ENCODE data around the gene TBC1D22A.

Gene TBC1D22A

GRCh38 chr22:47180796-47181195 lies 418.3 kb downstream of the TBC1D22A start:
- no peak for DNase-seq

- DNase-seq: no peak
Observed at GRCh38 chr22:47187176-47187957, 424.9 kb downstream of the TBC1D22A start.

GRCh38 chr22:47188261-47189055 lies 426.0 kb downstream of the TBC1D22A start:
- DNase-seq: no peak

DNA sequence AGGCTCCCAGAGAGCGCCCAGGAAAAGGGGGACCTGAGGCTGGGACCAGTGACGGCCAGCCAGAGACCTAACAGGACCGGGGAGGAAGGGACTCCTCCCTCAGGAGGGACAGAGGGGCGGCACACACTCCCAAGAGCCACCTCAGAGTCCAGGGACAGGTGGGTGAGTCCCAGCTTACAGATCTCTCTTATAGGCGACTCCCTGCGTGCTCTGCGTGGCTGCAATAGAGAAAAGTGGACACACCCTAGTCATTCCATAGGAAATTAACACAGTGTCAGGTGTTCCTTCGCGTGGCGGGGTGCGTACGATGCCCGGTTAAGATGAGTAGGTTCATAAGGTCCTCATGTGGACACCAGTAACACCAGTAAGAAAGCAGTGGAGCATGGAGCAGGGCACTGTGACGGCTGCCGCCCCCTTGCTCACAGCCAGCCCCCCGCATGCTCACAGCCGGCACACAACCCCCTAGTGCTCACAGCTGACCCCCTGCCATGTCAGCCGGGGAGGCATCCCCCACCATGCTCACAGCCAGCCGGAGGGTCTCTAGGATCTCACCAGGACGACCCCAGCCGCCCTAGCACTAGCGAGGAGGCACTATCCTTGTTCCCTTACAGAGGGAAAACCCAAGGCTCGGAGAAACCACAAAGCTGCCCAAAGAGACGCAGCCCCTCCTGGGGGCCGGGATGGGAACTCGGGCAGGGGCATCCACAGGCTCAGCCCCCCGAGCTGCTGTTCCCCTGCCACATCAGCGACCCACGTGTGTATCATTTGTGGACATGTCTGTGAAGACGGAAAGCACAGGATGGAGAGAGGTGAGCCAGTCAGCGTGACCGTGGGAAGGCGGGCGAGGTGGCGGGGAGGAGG lies 426.8 kb downstream of the TBC1D22A start:
- no peak for DNase-seq

- DNase-seq: no peak
Observed at GRCh38 chr22:47190276-47190956, 428.0 kb downstream of the TBC1D22A start.

GRCh38 chr22:47190957-47191670 lies 428.7 kb downstream of the TBC1D22A start:
- DNase-seq: no peak

- peak; percentile 2 for DNase-seq
Observed at GRCh38 chr22:47191671-47192650, 429.5 kb downstream of the TBC1D22A start.

GRCh38 chr22:47192651-47193437 lies 430.4 kb downstream of the TBC1D22A start:
- DNase-seq: peak; percentile 3

DNA sequence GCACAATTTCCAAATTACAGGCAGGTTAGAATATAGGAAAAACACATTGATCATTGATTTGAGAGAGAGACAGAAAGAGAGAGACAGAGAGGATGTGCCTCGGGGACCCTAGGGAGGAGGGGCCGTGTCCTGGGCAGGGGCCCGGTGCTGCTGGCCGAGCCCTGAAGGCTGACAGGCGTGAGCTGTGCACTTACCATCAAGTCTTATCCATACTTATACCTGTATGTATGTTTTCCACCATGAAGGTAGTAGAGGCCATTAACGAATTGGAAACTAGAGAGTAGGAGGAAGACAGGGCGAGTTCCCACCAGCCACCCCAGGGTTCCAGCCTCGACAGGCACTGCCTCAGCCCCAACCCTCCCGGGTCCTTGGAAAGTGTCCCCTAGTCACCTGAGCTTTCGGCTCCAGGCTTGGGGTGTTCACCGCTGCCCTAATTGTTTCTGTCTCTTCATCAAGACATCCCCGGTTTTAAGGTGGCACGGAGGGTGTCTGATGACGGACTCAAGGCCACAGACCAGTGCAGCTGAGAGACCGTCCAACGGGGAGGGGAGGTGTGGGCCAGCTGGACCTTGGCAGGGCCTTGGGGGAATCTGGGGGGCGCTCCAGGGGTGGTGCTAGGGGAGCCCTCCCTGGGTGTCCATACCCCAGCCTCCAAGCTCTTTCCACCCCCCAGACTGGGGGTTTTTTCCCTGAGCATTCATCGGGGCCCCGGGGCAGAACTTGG lies 431.3 kb downstream of the TBC1D22A start:
- no peak for DNase-seq

DNA sequence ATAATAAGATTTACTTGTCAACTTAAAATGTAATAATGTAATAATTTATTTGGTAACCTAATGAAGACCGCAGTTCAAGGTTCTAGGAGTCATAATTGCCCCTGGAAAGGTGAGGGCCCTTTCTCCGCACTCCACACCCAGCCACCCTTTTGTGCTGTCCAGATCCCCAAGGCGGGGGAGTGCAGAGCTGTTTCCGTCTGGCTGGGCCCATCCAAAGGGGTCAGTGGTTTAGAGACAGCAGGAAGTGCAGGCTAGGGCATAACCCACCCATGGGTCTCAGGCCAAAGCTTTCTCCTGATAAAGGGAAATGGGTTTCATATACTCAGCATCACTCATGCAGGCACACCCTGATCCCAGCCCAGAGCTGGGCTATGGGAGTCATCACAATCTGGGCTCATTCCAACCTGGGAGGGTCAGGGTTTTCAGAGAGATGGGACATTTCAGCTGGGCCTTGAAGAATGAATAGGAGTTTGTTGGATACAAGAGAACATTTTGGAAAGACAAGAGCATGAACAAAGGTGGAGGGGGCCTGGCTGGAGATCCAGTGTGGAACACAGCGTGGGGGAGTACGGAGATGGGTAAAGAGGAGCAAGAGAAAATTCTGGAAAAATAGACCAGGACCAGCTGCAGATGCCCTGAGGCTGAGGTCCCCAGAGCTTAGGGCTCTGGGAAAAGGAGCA lies 432.2 kb downstream of the TBC1D22A start:
- no peak for DNase-seq

DNA sequence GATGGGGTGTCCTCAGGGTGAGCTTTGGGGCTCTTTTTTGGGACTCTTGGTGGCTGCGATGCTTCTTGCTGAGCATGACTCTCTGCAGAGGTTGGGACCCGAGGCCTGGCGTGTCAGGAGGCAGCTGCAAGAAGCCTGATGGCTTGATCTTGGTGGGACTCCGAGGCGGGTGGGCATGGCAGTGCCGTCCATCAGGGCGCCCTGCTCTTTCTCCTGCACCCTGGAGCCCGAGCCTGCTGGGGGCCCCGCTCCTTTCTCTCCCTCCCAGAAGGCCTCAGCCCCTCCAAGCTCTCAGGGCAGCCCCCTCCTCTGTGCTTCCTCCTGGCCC lies 432.7 kb downstream of the TBC1D22A start:
- no peak for DNase-seq

DNA sequence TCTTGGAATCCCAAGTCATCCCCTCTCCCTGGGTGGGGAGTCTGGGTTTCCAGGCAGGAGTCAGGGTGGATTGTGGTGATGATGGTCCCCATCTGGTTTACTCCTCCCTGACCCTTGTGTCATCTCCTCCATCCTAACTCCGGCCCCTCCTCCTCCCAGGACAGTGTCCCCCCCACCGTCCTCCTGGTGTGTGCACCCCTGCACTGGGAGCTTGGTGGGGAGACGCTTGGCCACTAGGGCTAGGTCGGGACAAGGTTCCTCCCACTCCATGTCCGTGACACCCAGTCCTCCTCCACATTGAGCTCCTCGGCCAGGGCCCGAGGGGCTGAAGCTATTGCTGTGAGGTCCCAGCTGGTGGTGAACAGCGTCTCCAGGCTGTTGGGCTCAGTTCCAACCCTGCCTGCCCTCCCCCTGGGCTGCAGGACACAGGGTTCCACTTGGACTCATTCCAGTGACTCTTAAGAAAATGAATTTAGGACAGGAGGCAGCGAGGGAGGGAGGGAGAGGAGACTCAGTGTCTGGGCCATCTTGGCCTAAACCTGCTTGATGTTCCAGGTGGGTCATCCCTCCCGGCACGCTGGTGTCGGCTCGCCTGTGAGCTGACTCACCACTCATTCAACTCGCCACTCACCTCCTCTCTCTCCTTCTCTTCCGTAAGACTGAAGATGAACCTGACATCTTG lies 433.2 kb downstream of the TBC1D22A start:
- DNase-seq: no peak

DNA sequence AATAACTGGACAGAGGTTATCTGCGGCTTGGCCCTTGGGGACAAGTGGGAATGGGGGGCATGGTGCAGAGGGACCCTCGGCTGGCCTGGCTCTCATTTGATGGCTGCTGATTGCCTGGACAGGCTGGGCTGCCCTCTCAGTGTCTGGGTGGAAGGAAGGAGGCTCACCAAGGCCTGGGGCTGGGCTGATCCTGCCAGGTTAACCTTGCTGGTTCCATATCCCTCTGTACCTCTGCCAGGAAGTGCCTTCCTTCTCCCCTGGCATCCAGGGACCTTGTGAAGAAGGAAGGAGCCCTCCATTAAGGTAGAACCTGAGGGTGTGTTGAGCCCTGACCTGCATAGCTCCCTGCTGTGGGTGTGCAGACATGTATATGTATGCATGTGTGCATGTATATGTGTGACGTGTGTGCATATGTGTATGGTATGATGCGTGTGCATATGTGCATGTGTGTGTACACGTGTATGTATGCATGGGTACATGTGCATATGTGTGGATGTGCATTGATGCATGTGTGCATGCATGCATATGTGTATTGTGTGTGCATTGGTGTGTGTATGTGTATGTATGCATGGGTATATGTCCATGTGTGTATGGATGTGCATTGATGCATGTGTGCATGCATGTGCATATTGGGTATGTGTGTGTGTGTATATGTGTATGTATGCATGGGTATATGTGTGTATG lies 433.9 kb downstream of the TBC1D22A start:
- DNase-seq: no peak

DNA sequence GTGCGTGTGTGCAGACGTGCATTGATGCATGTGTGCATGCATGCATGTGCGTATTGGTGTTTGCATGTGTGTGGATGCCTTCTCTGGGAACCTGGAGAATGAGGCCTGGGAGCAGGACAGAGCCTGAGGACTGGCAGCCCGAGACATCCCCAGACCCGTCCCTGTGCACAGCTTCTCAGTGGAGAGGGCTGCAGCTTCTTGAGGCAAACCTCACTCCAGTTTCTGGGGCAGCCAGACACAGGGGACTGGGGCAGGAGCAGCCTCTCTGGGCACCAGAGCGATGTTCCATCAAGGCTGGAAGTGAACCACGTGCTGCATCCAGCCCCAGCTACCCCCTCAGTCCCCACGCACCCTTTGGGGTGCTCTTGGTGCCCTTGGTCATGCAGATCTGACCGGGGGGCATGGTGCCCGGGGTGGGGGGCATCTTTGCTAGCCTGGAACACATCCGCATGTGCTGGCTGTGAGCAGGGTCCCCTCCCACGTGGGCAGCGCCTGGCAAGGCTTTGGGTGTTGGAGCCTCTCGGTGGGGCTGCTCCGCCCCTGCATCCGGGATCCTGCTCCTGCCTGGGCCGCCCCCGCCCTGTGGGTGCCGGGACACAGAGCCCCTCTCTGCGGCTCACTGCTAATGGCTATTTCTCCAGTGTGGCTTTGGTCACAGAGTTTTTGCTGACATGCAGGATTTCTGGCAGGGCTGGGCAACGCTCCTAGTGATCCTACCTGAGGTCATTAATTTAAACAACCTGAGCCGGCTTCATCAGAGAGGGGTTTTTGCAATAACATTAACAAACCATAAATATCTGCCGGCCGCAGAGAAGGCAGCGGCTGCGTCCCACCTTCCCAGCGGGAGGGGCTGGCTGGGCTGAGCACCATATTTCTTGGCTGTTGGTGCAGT lies 434.7 kb downstream of the TBC1D22A start:
- no peak for DNase-seq

- no peak for DNase-seq
Observed at GRCh38 chr22:47197773-47198500, 435.5 kb downstream of the TBC1D22A start.

DNA sequence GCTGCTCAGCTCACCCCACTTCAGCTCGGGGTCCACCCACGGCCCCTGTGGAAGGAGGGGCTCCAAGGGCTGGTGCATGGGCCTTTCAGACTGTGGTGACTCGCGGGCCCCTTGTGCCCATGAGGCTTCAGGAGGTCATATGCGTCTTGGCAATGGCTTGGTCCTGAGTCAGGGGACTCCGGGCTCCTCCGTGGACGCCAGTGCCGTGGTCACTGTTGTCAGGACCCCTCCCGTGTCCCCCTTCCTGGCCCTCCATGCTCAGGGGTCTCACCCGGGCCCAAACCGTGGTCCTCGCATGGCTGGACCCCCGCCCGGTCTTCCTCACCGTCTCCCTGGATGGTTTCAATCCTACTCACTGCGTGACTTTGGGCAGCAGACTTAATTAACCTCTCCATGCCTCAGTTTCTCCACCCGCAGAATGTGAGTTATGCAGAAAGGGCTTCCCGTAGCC lies 436.4 kb downstream of the TBC1D22A start:
- DNase-seq: peak; percentile 2
